Urothelium cell line (cell line): ENCODE data around the gene PHYHIPL.

ENCODE experiments used
- DNase-seq: peaks from one replicate; pipeline ENCODE4 v3.0.0; 2011; ENCODE audit warnings: low spot score, mixed read lengths
- FAIRE-seq: peaks from 2 replicates; lab custom pipeline; 2011; peaks lifted over from hg19 to GRCh38; lab: Jason Lieb, UNC

The PHYHIPL gene

DNA sequence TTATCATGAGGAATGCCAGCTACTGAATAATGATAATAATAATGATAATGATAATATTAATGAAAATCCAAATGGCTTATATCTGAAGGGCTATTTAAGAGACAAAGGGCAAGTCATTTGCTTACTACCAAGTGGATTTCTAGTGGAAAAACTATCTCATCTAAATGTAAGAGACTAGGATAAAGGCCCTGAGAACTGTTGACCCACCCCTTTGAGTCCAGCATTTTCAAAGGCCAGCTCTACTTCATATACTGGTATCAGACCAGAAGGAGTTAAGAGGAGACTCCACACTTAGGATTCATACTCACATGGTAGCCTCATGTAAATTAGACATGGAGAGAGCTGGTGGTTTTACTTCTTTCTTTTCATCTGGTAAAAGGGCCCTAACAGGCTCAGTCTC is 76.0 kb downstream of the PHYHIPL start:
- FAIRE-seq, result no peak
- DNase-seq, result no peak

DNA sequence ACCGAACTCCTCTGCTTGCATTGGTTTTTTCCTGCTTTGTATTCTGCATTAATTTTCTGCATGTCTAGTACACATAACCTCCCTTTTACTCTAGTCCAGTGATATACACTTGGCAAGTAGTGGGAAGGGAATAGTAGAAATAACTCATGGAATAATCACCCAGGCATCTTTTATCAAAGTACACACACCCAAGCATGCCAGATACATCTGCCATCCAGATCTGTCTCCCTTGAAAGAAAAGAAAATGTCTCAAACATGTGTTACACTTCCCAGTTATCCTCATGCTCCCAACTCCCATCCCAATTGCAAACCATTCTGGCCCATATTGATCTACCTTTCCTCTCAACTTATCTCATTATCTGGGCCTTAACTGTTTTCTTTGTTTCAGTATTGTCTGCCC is 79.0 kb downstream of the PHYHIPL start:
- no peak for DNase-seq
- no peak for FAIRE-seq

DNA sequence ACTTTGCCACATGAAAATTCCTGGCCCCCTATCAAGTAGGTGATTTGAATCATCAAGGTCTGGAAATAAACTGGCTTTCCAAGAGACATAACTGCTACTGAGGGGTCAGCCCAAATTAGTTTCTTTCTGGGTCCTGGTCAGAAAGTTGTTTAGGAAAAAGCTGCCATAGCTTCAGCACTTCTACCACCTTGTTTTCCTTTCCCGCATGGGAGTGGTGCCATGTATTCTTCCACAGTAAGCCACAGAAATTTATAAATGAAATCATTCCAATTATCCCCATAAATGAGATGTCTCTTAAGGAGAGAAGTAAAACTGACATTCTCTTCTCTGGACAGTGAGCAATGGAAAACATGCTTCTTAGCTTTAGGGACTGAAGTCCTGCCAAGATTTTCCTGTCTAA is 80.8 kb downstream of the PHYHIPL start:
- FAIRE-seq, result no peak
- no peak for DNase-seq

DNA sequence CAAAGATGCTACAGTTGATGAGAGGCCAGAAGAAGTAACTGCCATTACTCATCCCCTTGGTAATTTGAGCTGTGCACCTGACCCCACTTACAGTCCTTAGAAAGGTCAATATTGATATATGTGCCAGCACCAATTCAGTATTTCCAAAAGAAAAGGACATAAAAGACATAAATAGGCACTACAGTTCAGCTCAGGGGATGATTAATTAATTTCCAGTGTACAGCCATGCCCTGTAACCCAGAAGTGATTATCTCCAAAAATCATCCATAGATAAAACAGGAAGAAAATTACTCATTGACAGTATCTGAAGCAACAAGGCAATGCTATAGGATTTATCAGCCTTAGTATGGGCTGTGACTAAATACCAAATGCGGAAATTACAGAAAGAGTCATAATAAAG is 82.4 kb downstream of the PHYHIPL start:
- no peak for DNase-seq

DNA sequence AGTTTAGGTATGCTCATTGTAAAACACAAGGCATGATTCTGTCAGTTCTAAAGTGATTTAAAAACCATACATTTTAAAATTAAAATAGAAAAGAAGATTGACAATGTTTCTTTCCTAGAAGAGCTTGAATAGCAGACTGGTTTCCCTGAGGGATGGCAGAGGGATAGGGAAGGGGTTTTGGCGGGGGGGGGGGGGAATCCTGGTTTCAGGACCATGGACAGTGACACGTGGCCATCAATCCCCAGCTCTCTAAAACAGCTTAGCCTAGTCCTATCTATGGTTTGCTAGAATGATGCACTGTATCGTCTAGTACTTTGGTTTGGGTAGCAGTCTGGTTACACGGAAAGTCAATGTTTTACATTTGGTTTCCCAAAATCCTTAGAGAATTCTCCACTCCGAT is 88.7 kb downstream of the PHYHIPL start:
- no peak for FAIRE-seq
- DNase-seq, result peak; percentile 54

More for the DNA sequence above, 82.4 kb downstream of the PHYHIPL start:
- no peak for FAIRE-seq

DNA sequence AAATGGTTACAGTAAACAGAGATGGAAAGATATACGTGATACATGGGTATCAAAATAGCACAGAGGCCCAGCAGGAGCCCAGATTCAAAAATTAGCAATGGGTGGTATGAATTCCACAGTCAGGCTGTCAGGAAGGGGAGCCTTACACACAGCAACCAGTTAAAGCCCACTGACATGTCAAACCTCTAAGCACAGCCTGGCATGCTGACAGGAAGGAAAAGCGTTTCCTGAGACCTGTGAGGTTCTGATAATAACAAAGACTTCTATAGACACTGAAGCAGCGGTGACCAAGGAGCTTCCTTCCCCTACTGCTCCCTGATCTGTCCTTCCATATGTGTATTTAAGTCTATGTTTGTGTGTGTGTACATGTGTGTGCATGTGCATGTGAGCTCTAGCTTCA is 89.9 kb downstream of the PHYHIPL start:
- DNase-seq (no peak), FAIRE-seq (no peak)

DNA sequence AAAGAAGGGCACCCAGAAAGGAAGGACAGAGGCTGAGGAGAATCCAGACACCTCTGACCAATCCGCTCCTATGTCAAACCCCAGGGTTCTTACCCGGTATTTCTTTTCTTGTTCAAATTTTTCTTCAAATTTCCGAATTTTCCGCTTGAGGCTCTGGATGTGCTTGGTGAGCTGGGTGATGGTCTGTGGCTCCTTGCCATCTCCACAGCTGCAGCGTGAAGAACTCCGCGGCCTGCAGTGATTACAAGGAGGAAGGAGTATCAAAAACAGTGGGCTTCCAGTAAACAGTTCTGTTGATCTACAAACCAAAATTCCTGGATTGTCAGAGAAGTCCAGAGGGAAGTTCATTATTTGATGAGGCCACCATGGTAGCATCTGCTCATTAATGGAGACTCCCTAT is 92.0 kb downstream of the PHYHIPL start:
- FAIRE-seq (no peak), DNase-seq (no peak)

DNA sequence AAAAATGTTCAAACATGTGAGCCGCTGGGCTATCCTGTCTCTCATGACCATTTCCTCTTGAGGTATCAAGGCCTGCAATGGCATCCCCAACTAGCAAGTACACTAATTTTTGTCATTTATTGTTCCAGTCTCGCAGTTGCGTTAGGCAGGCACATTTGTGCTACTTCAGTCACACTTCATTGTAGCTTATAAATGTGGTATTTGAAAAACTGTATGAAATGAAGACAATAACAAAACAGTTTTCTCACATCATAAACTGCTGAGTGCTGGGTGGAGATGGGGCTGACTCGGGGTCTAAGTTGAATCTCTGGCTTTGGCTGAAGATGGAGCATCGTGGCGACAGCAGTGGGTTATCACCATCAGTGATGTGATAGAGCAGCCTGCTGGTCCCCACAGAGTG is 93.2 kb downstream of the PHYHIPL start:
- FAIRE-seq (no peak), DNase-seq (no peak)

DNA sequence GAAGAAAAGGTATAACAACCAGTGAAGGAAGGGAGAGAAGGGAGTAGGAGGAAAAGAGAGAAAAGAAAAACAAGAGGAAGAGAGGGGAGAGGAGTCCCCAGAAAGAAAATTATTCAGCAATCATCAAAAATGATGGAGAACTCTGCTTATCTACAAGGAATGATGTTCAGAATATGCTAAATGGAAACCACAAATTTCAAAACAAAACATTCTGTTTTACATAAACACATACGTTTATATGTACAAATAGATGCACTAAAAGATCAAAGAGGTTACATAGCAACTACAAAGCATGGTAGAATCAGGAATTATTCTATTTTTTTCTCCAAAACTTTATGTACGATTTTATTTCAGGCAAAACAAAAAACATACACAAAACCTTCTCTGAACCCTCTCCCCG is 94.0 kb downstream of the PHYHIPL start:
- no peak for DNase-seq
- FAIRE-seq, result no peak

DNA sequence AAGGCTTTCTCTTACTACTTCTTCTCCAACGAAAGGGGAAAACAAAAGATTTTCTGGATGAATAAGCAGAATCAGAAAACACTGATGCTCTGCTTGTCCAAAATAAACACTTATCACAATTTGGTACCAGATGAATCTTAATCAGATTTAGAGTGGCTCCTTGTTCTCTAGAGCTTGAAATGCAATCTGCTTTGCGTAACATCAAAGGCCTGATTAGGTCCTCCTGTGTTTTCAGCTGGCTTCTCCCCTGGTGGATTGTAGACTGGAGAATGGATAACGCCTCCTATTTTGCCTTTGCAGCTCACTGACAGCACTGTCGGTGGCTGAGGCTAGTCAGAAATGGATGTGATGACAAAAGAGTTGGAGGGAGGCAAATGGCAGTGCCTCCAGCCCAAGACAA is 94.7 kb downstream of the PHYHIPL start:
- DNase-seq, result no peak
- FAIRE-seq, result no peak

DNA sequence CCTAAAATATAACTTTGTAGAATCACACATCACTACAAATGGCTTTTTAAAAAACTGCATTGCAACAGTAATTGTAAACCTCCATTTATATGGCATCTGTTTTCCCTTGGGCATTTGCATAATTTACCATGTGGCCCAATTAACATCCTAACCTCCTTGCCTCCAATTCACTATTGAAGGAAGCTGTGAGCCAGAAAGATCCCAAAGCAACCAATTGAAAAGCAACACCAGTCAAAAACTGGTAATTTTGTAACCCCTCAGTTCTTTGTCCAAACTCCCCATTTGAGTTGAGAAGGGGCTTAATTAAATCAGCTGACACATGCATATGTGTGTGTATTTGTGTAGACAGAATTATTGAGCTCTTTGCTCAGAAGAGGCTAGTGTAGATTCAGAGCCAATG is 95.6 kb downstream of the PHYHIPL start:
- no peak for DNase-seq
- FAIRE-seq, result no peak

DNA sequence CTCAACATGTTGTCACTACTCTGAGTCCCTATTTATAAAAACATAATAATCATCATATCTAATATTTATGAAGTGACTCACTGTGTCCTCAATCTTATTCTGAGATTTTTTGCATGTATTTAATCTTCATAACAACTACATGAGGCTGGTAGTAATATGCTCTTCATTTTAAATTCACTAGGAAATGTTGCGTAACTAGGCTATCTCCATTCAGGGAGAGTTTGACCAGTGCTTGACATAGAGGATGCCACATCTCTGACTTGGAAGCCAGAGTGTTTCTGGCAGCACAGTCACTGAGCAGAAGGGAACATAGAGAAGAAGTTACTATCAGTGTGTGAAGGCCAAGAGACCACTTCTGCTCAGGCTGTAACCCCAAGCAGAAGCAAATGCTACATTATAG is 97.0 kb downstream of the PHYHIPL start:
- no peak for FAIRE-seq
- no peak for DNase-seq

DNA sequence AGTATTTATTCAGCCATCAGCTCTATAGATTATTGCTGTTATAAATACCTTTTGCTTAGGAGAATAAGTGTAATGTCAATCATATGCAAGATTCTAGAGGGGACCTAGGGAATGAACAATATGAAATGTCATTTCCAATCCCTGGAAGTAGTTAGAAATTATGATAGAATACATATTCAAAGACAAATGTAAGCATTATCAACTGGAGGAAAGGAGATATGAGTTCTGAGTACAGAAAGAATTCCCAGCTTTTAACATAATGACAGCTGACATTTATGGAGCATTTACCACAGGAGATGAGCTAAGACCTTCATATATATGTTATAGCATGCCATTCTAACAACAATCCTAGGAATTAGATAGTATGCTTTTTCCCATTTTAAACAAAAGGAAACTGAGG is 99.7 kb downstream of the PHYHIPL start:
- FAIRE-seq (no peak), DNase-seq (no peak)

DNA sequence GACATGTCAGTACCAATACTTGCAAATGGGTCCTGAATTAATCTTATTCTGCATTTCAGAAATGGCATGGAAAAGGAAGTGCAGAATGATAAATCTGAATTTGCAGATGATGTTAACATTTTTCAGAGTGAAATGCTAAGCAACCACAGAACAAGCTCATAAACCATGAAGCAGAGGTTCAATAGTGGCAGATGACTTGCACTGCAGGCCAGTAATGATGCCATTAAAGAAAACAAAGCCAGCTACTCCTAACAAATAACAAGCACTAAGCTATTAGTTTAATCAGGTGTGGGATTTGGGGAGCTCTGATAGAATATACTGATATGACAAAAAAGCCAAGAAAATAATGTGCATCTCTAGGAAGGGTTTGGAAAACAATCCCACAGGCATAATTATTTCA is 100.5 kb downstream of the PHYHIPL start:
- FAIRE-seq (no peak), DNase-seq (no peak)

DNA sequence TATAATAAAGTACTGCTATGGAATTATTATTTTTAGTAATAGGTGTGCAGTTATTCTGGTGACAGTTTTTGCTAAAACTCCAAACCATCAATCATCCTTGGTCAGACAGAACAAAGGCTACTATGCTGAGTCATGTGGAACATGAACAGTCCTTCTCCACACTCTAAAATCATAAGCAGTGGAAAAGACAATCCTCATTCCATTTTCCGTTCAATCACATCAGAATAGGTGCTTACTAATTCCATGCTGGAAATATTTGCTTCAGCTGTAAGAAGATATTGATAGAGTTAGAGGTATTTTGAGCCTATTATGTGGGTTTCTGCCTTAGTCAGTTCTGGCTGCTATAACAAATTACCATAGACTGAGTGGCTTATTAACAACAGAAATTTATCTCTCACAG is 103.0 kb downstream of the PHYHIPL start:
- FAIRE-seq (no peak), DNase-seq (no peak)

DNA sequence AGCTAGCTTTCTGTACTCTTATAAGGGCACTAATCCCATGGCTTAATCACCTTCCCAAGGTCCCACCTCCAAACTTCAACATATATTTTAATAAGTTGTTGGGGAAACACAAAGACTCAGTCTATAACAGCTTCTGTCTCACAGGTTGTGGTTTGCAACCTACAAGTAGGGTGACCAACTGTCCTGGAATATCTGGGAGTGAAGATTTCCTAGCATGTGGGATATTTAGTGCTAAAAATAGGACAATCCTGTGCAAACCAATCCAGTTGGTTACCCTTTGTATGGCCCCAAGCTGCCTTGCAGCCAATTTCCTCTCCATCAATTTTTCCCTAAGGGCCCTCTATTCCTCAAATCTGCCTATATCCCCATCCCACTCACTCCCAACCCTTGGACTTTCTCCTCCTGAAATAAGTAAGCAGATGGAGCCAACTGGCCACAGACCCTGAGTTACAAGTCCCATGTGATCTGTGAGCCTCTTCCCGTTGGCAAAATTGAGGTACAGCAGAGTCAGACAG is 103.6 kb downstream of the PHYHIPL start:
- no peak for FAIRE-seq
- no peak for DNase-seq

DNA sequence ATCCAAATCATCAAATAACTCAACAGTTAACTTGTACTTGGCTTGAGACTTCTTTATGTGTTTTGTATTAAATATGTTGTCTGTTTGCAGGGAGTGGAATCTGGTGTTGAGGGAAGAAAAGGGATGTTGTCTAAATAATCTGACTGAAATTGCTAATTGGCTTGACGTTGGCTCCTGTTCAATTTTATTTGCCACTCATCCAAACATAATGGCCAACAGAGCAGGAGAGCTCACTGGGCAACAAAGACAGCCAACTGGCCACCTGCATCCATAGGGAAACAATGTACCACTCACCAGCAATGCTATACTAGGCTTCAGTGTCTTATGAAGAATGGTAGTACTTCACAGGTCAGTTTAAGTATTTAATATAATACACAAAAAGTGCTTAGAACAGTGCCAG is 105.4 kb downstream of the PHYHIPL start:
- FAIRE-seq, result no peak

DNA sequence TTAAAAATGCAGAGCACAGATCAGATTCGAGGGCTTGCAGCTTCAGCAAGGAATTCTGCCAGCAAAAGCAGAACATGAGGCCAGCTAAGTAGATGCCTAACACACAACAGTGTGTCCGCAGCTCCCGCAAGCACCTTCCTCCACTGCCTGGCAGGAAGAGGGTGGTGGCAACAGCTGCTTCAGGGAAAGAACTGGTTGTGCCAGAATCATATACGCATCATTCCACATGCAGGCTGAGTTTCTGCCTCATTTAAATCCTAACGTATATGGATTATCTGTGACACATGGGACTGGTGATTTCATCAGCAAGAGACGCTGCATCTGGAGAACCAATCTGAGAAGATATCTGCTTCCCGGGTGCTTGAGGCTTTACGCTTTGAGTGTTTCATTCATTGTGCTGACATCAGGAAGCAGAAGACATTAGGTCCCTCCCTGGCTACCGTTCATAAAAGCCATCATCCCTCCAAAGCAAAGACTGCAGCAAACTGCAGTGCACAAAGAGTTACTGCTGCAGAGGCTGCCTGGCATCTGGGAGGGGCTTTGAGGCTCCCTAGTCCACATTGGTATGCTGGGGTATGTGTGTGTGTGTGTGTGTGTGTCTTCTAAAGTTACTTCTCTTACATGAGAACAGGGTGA is 107.1 kb downstream of the PHYHIPL start:
- peak; percentile 46 for FAIRE-seq

More for the DNA sequence above, 105.4 kb downstream of the PHYHIPL start:
- DNase-seq, result no peak

DNA sequence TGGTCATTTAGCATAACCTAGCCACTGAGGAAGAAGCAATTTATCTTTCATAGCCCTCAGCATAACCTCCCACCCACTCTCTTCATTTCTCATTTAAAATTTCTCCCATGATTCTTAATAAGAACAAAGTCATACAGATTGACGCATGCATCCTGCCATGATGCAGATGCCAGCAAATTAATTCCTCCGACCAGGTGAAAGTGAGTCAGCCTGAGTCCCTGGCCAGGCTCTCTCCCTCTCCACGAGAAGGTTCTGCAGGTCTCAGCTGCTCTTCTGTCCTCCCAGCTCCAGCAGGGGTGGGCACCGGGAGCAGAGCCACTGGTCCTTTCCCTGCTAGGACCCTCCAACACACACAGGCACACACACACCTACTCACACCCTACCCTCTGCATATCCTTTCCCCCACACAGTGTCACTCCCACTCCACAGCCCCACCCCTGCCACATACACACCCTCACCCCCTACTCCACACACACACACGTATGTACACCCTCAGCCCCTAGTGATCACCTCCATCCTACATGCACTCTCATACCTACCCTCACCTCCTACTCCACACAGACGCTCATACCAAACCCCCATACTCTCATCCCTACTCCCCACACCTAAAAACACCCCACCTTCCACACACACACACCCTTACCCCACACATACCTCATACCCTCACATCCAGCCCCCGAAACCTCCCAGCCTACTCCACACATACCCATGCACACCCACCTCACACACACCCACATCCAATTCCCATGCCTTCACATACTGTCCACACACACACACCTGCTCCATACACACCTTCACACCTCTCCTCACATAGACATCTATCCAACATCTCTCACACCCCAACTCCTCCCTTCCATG is 107.9 kb downstream of the PHYHIPL start:
- DNase-seq, result peak; percentile 24
- FAIRE-seq, result peak; percentile 96

More for the DNA sequence above, 107.1 kb downstream of the PHYHIPL start:
- no peak for DNase-seq

DNA sequence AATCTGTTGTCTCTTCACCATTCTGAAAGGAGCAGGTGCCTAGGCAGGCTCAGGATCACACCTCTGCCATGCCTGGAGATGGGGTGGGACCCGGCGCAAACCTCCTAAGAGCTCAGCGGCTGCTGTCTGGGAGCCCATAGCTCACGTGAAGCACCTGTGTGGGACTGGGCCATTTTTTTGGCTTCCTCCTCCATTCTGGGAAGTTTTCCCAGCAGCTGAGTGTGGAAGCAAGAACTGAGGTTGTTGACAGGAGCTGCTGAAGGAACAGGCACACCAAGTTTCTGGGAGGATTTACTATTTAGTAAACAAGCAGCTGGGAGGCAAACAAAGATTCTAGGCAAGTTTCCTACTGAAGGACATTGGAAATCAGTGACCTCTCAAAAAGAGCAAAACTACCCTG is 108.6 kb downstream of the PHYHIPL start:
- FAIRE-seq, result no peak
- no peak for DNase-seq

DNA sequence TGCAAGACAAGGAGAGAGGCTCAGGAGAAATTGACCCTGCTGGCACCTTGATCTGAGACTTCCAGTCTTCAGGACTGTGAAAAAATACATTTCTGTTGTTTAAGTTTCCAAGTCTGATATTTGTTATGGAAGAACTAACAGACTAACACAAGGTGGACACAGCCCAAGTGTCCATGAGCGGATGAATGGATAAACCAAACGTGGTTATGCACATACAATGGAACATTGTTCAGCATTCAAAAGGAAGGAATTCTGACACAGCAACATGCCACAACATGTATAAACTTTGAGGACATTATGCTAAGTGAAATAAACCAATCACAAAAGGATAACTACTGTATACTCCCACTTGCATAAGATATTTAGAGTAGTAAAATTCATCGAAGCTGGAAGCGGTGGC is 109.4 kb downstream of the PHYHIPL start:
- no peak for DNase-seq
- no peak for FAIRE-seq

DNA sequence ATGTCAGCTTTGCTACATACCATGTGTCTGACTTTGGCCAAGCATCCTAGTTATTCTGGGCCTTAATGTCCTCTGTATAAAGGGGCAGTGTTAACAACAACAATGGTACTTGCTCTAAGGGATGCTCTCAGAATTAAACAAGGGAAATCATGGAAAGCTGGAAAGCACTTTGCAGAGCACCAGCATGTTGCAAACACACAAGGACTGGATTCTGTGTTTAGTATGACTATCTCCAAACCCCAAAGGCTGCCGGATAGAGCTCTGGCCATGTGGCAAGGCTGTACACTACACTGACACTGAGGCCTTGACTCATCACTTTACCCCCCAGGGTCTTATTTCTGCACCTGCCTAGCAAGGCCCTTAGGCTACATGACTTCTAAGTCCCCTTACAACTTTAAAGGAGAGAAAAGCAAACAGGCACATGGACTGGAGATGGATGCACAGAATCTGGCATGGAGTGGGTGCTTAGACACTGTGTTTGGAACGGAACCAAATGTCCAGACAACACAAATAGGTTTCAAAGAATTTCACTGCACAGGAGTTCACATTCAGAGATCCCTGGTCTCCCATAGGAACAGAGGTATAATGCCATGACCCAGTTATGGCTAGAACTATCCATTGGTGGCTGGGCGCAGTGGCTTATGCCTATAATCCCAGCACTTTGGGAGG is 111.3 kb downstream of the PHYHIPL start:
- FAIRE-seq (no peak), DNase-seq (no peak)
